Measurements from ENCODE around the gene LENEP.

DNA sequence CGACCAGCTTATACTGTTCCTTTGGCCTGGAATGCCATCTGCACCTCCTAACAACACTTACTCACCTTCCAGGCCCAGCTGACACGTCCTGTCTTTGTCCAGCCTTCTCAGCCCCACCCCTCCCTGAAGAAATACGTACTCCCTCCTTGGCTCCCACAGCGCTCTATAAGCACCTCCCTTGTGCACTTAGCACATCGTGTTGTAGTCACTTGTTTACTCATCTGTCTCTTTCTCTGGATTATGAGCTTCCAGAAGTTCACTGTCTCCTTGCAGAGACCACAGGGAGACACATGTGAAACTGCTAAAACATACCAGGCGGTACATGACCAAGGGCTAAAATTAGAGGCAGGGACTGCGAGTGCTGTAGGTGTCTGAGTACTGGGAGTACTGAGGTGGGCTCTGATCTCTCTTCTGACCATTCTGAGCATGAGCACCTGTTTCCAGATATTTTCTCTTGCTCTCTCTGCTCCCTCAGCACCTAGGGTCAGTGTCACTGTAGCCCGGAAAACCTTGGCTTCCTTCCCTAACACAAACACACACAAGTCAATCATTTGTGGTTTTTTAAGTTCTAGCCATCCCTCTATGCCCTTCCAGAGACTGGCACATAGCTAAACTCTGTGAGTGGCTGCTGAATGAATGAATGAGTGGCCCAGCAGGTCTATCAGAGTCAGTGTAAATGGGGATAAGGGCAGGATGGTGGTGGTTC, 45.4 kb downstream of the LENEP start:
- TF ChIP-seq, protein P1, sequence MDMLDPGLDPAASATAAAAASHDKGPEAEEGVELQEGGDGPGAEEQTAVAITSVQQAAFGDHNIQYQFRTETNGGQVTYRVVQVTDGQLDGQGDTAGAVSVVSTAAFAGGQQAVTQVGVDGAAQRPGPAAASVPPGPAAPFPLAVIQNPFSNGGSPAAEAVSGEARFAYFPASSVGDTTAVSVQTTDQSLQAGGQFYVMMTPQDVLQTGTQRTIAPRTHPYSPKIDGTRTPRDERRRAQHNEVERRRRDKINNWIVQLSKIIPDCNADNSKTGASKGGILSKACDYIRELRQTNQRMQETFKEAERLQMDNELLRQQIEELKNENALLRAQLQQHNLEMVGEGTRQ (IDR thresholded peaks at IDR 0.05): no peak
- TF ChIP-seq, protein P2, sequence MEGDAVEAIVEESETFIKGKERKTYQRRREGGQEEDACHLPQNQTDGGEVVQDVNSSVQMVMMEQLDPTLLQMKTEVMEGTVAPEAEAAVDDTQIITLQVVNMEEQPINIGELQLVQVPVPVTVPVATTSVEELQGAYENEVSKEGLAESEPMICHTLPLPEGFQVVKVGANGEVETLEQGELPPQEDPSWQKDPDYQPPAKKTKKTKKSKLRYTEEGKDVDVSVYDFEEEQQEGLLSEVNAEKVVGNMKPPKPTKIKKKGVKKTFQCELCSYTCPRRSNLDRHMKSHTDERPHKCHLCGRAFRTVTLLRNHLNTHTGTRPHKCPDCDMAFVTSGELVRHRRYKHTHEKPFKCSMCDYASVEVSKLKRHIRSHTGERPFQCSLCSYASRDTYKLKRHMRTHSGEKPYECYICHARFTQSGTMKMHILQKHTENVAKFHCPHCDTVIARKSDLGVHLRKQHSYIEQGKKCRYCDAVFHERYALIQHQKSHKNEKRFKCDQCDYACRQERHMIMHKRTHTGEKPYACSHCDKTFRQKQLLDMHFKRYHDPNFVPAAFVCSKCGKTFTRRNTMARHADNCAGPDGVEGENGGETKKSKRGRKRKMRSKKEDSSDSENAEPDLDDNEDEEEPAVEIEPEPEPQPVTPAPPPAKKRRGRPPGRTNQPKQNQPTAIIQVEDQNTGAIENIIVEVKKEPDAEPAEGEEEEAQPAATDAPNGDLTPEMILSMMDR (IDR thresholded peaks at IDR 0.05): no peak
- TF ChIP-seq POLR2A (IDR thresholded peaks at IDR 0.05; ENCODE audit: low read length) (no peak), CEBPB (IDR thresholded peaks at IDR 0.05) (no peak), JUN (IDR thresholded peaks at IDR 0.05) (no peak), EP300 (IDR thresholded peaks at IDR 0.05) (no peak), POLR2AphosphoS2 (conservative IDR thresholded peaks at IDR 0.05; ENCODE audit: low read length) (no peak), EHMT2 (IDR thresholded peaks at IDR 0.05; ENCODE audit: low read depth) (no peak), RAD21 (conservative IDR thresholded peaks at IDR 0.05 in 1 of 2, IDR thresholded peaks at IDR 0.05 in 1 of 2) (no peak)

All from A549 (cell line).